GM21447 (cell line): ENCODE data around the gene DKK2.
"Not testable (repeated sequence)": the region's sequence is repeated elsewhere in the genome, so short reads cannot be mapped to it uniquely, and the experiment has no call there.

Experiments used
- ATAC-seq: cut with Tn5 transposase; IDR thresholded peaks from one replicate; pipeline ENCODE4 v1.9.1; 2021; ENCODE audit not compliant: unreplicated experiment

DKK2 gene

GRCh38 chr4:106914223-106914622 lies 121.9 kb downstream of the DKK2 start:
- no peak for ATAC-seq

- no peak for ATAC-seq
These were observed 126.5 kb downstream of the DKK2 start for GRCh38 chr4:106909486-106910188.

- not testable (repeated sequence) for ATAC-seq
These were observed 128.1 kb downstream of the DKK2 start for GRCh38 chr4:106908049-106908448.

- ATAC-seq: no peak
These were observed 128.9 kb downstream of the DKK2 start for GRCh38 chr4:106907216-106907615.

GRCh38 chr4:106906728-106907127 lies 129.4 kb downstream of the DKK2 start:
- ATAC-seq: no peak

DNA sequence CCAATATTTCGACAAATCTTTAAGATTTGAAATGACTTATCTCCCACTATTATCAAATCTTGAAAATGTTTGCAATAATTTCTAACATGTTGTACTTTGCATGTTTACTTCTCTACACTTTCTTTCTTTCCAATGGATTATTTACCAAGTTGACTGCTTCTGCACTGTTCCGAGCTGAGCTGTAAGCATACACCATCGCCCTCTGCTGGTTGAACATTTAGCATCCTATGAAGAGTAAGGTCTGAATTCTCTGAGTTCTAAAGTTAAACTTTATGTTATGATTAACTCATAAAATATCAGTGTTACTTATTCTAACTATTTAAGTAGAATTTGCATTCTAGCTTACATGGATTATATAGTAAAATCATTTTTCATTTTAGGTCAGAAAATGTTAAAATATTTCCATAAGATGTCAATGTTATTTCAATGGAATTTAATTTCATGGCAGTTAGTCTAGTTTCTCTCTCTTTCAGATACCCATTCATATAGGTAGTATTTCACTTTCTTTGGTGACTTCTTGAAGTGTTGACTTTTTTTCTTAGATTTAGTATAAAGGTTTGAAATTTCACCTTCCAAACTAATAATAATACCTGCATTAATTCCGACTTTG lies 137.4 kb downstream of the DKK2 start:
- ATAC-seq: no peak

- no peak for ATAC-seq
These were observed 142.2 kb downstream of the DKK2 start for GRCh38 chr4:106893903-106894302.

GRCh38 chr4:106893395-106893881 lies 142.7 kb downstream of the DKK2 start:
- no peak for ATAC-seq

DNA sequence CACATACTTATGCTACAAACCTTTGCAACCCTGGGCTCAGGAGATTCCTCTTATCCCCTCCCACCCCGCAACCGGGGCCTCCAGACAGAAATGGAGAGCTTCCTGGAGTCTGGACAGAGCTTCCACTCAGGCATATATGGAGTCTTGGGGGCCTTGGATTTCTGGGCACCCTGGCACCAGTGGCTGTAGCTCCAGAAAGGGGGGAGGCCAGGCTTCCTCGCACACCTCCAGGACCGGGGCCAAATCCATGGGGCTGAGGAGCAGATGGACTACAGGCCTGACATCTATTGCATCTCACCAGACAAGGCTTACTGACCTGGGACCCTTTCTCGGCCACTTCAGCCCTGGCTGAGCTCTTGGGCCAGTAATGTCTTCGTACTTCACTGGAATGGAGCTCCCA lies 143.3 kb downstream of the DKK2 start:
- no peak for ATAC-seq

- ATAC-seq: no peak
These were observed 160.8 kb downstream of the DKK2 start for GRCh38 chr4:106875340-106875739.
